ENCODE results near the gene PRKN.
"Not testable (repeated sequence)": the region's sequence is repeated elsewhere in the genome, so short reads cannot be mapped to it uniquely, and the experiment has no call there.

The PRKN gene

DNA sequence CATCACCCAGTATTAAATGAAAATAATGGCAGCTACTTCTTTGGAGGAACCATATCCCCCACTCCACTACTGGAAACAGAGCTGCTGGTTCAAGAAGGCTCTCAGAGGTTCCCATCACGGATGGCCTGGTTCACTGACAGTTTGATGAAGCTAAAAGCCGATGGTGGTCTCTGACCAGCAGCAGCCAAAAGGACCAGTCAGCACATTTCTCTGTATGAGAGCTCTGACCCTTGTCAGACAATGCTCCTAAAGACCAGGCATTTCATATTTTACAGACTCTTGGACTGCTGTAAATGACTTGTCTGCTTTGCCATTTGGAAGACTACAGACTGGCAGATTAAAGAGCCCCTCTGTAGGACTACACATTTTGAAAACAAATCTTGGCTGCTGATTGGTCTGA lies 16.6 kb downstream of the PRKN start:
- no peak for DNase-seq (ENCODE audit: low read depth in 2 of 2)

DNA sequence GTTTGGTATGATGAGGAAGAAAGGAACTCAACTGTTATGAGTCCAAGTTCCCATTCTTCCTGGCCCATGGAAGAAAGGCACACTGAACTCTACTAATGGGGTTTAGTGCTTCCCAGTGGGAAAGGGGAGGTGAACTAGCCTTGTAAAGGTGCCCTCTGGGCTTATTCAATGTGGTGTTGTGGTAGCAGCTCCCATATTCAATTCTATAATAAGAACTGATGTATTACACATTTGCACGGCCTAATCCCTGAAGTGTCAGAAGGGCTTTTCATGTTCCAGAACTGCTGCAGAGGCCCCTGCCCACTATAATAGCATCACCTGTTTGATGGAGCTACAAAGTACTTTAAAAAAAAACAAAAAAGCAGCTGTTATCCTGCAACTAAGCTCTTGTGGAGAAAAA lies 17.1 kb downstream of the PRKN start:
- DNase-seq (ENCODE audit: low read depth in 2 of 2): no peak

DNA sequence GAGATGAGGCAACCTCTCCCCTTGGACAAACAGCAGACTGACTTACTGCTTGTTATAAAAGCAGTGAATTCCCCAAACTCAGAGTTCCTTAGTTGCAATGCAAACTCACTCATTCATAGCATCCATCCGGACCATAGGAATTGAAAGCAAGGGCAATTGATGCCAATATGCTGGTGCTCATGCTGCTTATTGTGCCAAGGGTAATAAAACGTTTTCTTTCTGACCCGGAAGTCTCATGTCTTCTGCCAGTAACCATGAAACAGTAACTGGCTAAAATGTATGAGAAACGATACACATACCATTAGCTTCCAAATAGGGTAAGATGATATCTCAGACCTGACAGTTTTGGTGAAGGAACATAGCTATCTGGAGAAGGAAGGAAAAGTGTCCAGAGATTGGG lies 18.1 kb downstream of the PRKN start:
- no peak for DNase-seq (ENCODE audit: low read depth in 2 of 2)

DNA sequence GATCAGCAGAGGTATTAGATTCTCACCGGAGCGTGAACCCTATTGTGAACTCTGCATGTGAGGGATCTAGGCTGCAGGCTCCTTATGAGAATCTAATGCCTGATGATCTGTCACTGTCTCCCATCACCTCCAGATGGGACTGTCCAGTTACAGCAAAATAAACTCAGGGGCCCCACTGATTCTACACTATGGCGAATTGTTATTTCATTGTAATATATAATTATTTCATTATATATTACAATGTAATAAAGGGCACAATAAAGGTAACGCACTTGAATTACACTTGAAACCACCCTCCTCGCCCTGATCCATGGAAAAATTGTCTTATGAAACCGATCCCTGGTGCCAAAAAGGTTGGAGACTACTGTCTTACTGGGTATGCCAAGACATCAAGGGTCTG lies 18.6 kb downstream of the PRKN start:
- DNase-seq (ENCODE audit: low read depth in 2 of 2): no peak

DNA sequence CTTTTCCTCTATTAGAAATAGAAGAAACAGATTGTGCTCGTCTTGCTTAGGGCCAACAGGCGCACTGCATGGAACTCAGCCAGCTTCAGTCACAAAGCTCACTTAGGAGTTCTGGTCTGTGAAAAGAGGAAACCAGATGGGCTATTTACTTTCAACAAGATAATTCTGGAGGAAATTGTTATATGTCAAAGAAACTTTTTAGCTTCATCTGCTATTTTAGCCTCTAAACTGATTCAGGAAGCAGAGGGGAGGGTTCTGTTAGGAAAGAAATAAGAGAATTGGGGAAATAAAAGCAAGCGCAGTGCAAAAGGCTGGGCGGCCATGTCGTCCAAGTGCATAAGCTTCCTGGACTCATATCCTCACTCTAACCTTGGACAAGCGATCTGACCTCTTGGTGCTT lies 21.3 kb downstream of the PRKN start:
- DNase-seq (ENCODE audit: low read depth in 2 of 2): no peak

DNA sequence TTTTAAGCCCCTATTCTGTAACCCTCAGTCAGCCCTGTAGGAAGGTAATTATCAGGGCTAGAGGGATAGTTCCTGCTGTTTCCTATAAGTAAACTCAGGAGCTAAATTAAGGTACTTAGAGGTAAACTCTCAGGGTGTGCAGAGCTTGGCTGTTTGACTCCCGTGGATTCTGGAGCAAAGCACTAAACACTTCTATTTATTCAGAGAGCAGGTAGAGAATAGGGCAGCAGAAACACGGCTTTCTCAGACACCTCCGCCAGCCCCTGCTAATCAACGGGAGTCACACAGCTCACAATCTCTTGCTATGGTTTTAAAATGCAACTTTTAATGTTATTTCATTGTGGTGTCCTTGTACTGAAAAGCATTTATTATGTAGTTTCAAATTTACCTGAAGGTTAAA lies 21.8 kb downstream of the PRKN start:
- DNase-seq (ENCODE audit: low read depth in 2 of 2): no peak

DNA sequence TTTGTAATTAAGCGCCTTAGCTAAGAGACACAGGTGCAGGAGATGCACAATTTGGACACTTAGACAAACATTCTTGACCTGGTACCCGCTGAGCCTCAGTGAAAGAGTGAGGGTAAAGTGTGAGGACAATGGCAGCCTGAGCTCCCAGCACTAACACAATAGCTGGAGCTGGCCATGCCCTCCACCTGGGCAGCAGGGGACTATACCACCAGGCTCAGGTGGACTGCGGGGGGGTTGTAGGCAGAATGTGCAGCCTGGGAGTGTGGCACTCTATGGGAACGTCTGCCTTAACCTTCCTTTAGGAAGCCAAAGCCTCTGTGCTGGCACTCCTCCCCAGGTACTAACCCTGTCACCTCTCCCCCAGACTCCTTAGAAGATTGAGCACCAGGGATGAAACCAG lies 23.6 kb downstream of the PRKN start:
- DNase-seq (ENCODE audit: low read depth in 2 of 2): no peak

DNA sequence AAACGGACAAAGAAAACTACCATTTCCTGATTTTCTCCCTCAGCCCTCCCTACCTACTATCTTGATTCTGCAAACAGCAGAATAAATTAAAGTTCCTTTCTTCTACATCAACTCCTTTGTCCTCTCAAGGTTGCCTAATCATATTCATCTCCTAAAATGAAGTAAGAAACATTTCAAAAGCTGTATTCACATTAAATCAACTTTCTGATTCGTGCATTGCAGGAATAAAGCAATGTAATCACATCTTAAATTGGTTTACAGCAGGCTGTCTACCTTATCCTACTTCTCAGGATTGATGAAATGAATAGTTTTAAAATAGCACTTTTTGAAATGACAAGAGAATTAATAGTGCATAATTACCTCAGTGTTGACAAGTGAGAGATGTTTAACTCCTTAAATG lies 25.1 kb downstream of the PRKN start:
- DNase-seq (ENCODE audit: low read depth in 2 of 2): no peak

DNA sequence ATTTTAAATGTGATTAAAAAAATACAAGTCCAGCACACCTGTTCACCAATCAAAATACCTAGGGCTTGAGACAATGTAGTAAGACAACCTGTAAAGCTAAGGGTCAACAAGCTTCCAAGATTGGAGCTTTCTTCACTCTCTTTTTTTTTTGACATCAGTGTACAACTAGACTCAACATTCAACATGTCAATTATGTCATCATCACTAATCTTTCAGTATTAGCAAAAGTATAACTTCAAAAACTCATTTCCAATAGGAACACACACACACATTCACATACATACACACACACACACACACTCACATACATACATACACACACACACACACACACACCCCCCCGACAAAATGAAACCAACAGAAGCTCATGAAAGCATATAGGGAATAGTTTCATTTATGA lies 26.0 kb downstream of the PRKN start:
- no peak for DNase-seq (ENCODE audit: low read depth in 2 of 2)

DNA sequence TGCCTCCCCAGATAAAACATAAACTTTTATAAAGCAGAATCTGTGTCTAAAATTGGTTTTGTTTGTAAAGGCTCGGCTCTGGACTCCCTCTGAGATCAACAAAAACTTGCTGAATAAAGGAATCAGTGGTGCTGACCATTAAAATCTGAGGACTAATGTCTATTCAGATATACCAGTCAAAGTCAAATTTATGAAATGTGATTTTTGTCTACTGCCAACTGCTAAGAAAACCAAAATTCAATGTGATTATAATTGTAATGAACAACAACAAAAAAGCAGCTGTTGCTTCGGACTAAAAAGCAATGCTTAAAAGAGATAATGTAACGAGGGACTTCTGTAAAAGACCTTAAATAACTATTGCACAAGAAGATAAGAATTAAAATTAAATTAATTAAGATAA lies 26.6 kb downstream of the PRKN start:
- DNase-seq (ENCODE audit: low read depth in 2 of 2): no peak

DNA sequence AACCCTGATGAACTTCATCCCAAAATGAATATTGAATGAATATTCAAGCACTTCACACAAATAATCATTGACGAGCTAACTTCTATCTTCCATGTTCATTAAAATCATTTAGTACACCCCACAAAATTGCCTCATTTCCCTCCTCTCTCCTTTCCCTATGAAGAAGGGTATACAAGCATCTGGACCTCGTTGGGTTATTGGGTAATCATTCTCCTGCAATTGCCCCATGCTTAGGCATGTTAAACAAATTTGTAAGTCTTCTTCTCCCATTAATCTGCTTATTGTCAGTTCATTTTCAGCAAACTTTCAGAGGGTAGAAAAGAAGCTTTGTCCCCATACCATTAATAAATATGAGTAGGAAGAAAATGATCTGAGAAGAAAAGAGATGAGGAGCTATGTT lies 27.6 kb downstream of the PRKN start:
- no peak for DNase-seq (ENCODE audit: low read depth in 2 of 2)

DNA sequence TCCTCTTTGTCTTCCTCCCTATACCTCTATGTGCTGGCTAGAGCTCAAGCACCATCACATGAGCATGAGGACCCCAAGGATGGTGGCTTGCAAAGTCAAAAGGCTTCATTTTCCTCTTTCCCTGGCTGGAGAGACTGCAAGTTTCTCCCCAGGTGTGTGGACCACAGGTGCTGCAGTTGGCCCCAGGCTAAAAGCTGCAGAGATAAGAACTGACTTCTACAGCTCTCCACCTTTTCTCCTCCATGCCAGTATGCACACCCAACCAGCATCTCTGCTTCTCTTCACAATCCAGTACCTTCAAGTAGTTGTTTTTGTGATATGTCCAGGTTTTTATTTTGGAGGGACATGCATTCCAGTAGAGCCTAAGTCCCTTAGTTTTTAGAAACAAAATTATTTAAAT lies 29.1 kb downstream of the PRKN start:
- no peak for DNase-seq (ENCODE audit: low read depth in 2 of 2)

DNA sequence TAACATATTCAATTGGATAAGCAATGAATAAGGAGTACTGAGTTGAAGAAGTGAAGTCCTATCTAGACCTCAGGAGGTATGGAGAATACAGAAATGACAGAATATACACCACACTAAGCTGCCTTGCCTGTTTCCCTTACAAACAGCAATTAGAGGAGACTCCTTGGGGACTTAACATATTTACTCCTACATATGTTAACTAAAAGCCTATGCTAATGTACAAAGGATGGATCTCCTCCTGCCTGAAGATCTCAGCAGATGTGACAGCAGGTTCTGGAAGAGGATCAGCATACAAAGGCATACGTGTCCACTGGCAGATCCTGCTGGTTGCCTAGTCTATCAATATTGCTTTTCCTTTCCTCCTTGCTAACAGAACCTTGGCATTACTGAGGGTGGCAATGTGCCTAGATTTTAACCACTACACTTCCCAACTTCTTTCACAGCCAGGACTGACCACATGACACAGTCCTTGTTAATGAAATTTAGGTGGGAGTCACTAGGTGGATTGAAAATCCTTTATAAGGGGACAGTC lies 29.6 kb downstream of the PRKN start:
- DNase-seq (ENCODE audit: low read depth in 2 of 2): no peak

DNA sequence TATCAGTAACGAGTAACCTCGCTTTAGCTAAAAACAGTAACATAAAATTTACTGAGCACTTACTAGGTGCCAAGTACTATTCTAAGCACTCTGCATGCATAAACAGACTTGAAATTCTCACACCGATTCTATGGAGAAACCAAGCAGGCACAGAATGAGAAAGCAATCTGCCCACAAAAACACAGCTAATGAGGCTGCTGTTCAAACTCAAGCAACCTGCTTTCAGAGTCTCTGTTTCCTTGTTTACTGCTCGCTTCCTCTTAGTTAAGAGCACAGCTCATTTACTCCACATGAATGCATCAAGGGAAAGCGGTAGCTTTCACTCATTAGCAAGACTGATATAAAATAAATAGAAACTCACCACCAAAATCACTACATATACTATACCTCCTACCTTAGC lies 37.4 kb downstream of the PRKN start:
- DNase-seq (ENCODE audit: low read depth in 2 of 2): no peak

DNA sequence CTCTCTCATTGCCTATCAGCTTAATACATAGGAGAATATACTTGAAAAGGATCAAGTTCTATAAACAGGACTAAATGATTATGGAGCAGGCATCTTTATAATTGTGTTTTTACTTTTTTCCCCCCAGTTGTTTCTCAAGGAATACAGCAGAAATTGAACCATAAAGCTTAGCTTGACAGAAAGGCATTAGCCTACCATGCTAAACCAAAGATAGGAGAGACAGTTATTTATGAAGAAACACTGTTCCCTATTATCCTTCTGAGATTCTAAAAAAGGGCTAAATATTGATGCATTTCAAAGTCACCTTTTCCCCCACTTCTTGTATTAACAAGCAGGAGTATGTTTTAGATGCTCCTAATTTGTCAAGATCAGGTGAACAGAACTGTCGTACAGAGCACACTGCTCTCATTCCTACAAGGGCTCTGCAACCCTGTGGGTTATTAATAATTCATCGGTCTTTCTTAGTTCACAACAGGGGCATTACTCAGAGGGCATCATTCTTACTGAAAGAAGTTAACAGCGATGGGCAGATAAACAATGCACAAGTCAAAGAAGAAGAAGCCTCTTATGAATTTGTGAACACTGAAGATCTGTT lies 38.7 kb downstream of the PRKN start:
- no peak for DNase-seq (ENCODE audit: low read depth in 2 of 2)

DNA sequence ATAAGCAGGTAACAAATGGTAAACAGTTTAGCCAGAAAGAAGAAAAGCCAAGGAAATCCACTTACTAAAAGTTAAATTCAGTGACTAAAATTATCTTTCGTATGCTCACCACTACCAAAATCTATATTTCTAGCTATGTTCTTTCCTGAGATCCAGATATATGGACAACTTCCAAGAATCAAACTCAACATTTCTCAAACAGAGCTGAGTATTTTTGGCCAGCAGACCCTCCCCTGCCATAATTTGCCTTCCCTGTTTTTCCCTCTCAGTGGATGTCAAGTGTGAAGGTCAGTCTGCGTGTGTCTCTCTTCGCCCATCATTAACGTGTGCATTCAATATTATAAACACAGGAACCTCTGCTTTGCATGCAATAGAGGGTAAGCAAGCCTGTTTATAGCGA lies 42.0 kb downstream of the PRKN start:
- DNase-seq (ENCODE audit: low read depth in 2 of 2): no peak

DNA sequence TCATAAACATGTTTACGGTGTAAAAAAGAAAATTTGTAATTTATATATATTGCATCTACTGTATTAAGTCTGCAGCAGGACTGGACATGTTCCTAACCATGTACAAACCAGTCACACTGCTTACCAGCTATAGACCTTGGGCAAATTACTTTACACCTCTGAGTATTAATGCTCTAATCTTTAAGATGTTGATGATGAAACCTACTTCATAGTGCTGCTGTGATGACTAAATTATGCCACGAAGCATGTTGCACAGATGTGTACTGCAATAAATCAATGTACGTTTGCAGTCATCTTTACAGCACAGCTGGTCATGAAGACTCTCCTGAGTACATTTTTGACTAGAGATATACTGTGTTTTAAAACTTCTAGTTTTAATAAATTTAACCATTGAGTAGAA lies 42.6 kb downstream of the PRKN start:
- no peak for DNase-seq (ENCODE audit: low read depth in 2 of 2)

DNA sequence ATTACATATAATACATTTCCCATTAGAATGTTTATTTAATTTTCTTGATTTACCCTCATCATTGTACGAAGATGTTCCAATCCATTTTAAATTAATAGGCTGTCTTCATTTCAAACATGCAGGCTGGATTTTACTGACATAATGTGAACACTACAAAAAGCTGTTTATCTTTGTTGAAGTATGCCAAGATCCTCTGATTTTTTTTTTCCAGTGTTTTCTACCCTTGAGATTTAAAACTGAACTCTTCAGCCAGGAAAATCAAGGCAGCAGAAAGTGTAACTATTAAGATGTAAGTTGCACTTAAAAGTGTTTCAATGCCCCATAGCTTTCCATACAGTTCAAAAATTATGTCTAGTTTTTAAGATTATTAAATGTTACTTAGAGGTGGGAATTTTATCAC lies 43.5 kb downstream of the PRKN start:
- no peak for DNase-seq (ENCODE audit: low read depth in 2 of 2)

DNA sequence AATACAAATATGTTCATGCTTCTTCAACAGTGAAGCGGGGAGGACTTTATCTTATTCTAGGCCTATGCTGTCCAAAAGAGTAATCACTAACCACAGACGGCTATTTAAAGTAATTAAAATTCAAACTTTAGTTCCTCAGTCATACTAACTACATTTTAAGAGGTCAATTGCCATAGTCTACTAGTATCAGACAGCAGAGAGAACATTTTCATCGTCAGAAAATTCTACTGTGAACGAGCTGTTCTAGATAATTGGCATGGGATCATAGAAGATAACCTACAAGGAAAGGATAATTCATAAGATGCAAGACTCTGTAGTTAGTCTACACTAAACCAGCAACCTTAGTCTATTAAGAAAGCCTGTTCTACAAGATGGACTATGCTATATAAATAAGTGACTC lies 44.4 kb downstream of the PRKN start:
- DNase-seq (ENCODE audit: low read depth in 2 of 2): no peak

DNA sequence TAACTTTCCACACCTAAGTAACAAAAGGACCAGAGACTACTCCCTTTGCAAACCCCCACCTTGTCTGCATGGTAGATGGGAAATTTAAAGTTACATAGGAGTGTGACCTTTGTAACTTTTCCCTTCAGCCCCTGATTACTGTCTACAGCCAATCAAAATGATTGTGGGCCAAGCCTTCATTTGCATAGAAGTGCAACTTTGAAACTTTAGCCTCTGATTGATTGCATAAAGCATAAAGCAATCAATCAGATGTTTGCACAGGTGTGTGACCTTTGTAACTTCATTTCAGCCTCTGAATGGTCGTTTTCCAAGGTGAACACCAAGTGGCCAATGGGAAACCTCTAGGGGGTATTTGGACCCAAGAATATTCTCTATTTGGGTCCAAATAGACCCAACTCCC lies 46.1 kb downstream of the PRKN start:
- no peak for DNase-seq (ENCODE audit: low read depth in 2 of 2)

DNA sequence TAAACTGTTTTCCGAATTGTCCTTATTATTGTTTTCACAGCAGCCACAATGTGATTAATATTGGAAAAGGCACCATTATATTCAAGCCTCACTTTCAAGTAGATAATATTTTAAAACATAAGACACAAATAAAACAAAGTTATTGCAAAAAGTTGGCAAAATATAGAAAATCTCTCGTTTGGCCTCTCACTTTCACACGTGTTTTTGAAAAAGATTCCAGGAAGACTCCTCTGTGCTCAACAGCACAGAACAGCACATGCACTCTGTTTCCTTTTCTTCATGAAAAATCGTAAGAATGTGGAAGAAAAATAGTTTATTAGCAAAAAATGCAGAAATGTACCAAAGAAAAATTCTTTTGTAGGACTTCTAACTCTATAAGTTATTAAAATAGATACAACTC lies 46.7 kb downstream of the PRKN start:
- DNase-seq (ENCODE audit: low read depth in 2 of 2): no peak

DNA sequence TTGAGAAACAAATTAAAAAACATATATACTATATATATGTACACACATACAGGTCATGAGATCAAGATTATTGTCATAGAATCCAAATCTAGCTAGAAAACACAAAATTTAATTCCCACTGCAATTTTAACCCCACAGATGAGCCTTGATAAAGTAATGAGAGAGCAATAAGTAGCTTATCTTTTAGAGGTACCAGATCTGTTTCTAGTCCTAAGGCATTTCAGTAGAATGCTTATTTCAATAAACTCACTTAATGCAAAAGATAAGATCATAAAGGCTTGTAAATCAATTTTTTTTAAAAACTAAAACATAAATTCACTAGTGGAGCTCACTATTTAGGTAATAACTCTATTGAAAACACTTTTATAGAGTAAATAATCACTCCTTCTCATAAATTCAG lies 47.2 kb downstream of the PRKN start:
- no peak for DNase-seq (ENCODE audit: low read depth in 2 of 2)

DNA sequence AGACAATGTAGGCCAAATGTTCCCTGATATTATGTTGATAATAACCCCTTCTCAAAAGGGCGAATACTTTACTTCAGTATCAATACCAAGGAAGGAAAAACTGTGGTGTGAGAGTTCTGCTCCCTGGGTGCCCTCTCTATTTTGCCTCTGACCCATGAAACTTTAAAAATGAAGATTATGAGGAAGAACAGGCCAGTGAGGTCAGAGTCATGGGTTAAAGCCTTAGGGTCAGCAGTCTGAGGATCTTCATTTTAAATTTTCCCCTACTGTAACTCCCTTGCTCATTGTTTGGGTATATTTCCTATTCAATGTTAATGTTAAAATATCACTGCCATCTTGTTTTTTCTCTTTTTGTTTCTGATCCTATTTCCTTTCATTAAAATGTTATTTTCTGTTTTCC lies 47.9 kb downstream of the PRKN start:
- no peak for DNase-seq (ENCODE audit: low read depth in 2 of 2)

DNA sequence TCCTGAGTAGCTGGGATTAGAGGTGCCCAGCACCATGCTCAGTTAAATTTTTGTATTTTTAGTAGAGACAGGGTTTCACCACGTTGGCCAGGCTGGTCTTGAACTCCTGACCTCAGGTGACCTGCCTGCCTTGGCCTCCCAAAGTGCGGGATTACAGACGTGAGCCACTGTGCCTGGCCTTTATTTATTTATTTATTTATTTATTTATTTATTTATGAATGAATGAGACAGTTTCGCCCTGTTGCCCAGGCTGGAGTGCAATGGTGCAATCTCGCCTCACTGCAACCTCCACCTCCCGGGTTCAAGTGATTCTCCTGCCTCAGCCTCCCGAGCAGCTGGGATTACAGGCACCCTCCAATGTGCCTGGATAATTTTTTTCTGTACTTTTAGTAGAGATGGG lies 48.7 kb downstream of the PRKN start:
- not testable (repeated sequence) for DNase-seq (ENCODE audit: low read depth in 2 of 2)

DNA sequence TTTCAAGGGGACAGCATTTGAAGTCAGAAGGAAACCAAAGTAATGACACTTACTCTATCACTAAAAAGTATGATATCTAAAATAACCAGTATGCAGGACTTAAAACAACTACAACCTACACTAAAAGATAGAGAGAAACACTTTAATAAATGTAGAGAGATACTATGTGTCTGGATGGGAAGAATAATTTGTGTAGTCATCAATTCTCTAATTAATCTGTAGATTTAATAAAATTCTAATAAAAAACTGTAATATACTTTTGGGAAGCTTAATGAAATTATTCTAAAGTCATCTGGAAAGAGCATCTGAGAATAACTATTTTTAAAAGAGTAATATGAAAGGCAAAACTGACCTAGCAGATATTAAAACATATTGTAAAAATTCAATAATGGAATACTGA lies 52.1 kb downstream of the PRKN start:
- no peak for DNase-seq (ENCODE audit: low read depth in 2 of 2)
